K562 (cell line): Measurements from ENCODE around the gene ADPRHL1. TPM values are rescaled to one million over a fixed set of nuclear protein-coding genes. Genes with fewer than 3 reads are reported as not detected.

ENCODE experiments used
- ATAC-seq: fragments of 200-7000 bp; cut with Tn5 transposase; 3 replicates; pipeline ENCODE4 v1.9.1; 2020; ENCODE audit warnings: moderate library complexity
- BruUV-seq: library from RNA; stranded (reverse); fragments of 400-500 nt; replicated peaks from 2 replicates; lab custom pipeline; 2021; lab: Mats Ljungman, UMichigan
- CTCF ChIA-PET: fragments of 300-600 bp; formaldehyde crosslinking; extraction: SDS; loops from one replicate; lab custom pipeline; 2021; ENCODE audit warnings: low intra/inter-chr PET ratio; lab: Yijun Ruan, JAX
- POLR2A ChIA-PET: fragments of 300-600, 350-650 bp; sonication (Branson Sonifier 250); formaldehyde crosslinking; extraction: SDS; loops from one replicate; lab custom pipeline; 2021; ENCODE audit warnings: antibody characterized with exemption, inconsistent platforms; lab: Yijun Ruan, JAX
- DNase-seq, 4 experiments: peaks; one replicate each; pipeline versions ENCODE4 v3.0.0 to v3.0.0-alpha.2; 2011 to 2018; ENCODE audit warnings: low spot score in 3 of 4, mixed read lengths in 3 of 4; ENCODE audit errors: extremely low read depth in 1 of 4
- FAIRE-seq: peaks from 2 replicates; lab custom pipeline; 2011; peaks lifted over from hg19 to GRCh38; lab: Jason Lieb, UNC
- H2AFZ ChIP-seq: 2 replicates; pipeline ENCODE4 v1.6.0; 2011; ENCODE audit warnings: low read depth, low read length, control low read depth, inconsistent platforms
- H3K27ac ChIP-seq: fragments of 200-600 bp; 3 replicates; pipeline ENCODE4 v1.8.0; 2011; ENCODE audit warnings: low read depth, mild to moderate bottlenecking, control low read depth, inconsistent platforms, low read length, moderate library complexity, mixed read lengths; ENCODE audit errors: extremely low read depth
- H3K27me3 ChIP-seq, 2 experiments: fragments of 300-600 bp in 1 of 2; 2 replicates in 1 of 2; 3 replicates in 1 of 2; pipeline versions ENCODE4 v1.6.0 to v1.8.0; 2011; ENCODE audit warnings: inconsistent platforms in 2 of 2, low read length in 2 of 2, mild to moderate bottlenecking in 1 of 2, mixed read lengths in 1 of 2, moderate library complexity in 1 of 2; ENCODE audit not compliant: control insufficient read depth in 2 of 2, insufficient read depth in 2 of 2
- H3K36me3 ChIP-seq: fragments of 300-600 bp; 3 replicates; pipeline ENCODE4 v1.8.0; 2011; ENCODE audit warnings: mild to moderate bottlenecking, low read length, inconsistent platforms; ENCODE audit not compliant: control insufficient read depth, insufficient read depth
- H3K4me1 ChIP-seq, 2 experiments: fragments of 200-600 bp in 1 of 2; replicated peaks in 1 of 2; 2 replicates in 1 of 2; 3 replicates in 1 of 2; pipeline versions ENCODE4 v1.5.1 to v1.8.0; 2011; ENCODE audit warnings: inconsistent platforms in 2 of 2, low read length in 2 of 2, mild to moderate bottlenecking in 1 of 2, mixed read lengths in 1 of 2, moderate library complexity in 1 of 2; ENCODE audit not compliant: control insufficient read depth in 2 of 2, insufficient read depth in 2 of 2
- H3K4me2 ChIP-seq: 2 replicates; pipeline ENCODE4 v1.6.1; 2011; ENCODE audit warnings: low read length, control low read depth, inconsistent platforms, mixed read lengths; ENCODE audit not compliant: insufficient read depth
- H3K4me3 ChIP-seq: fragments of 200-600 bp; sonication (generic), shearing (Covaris generic); 2 replicates; pipeline ENCODE4 v1.5.1; 2016; ENCODE audit warnings: control low read depth, inconsistent platforms
- H3K79me2 ChIP-seq: fragments of 200-600 bp; 3 replicates; pipeline ENCODE4 v1.8.0; 2011; ENCODE audit warnings: low read length, inconsistent platforms; ENCODE audit not compliant: control insufficient read depth, insufficient read depth
- H3K9ac ChIP-seq, 2 experiments: 2 replicates each; pipeline versions ENCODE4 v1.6.0 to v1.6.1; 2011; ENCODE audit warnings: low read depth in 2 of 2, low read length in 2 of 2, control low read depth in 1 of 2, inconsistent platforms in 1 of 2, mild to moderate bottlenecking in 1 of 2, mixed read lengths in 1 of 2; ENCODE audit not compliant: insufficient read depth in 1 of 2
- H3K9me1 ChIP-seq: one replicate; pipeline ENCODE4 v1.6.0; 2011; ENCODE audit warnings: inconsistent platforms, mild to moderate bottlenecking, low read length, moderate library complexity; ENCODE audit not compliant: control insufficient read depth, insufficient read depth
- H3K9me3 ChIP-seq: replicated peaks from 2 replicates; pipeline ENCODE4 v1.5.1; 2011; ENCODE audit warnings: low read depth, low read length, inconsistent platforms; ENCODE audit not compliant: control insufficient read depth, insufficient read depth
- H4K20me1 ChIP-seq: replicated peaks from 2 replicates; pipeline ENCODE4 v1.6.1; 2011; ENCODE audit warnings: low read length, inconsistent platforms, mixed read lengths; ENCODE audit not compliant: control insufficient read depth, insufficient read depth
- C11orf30 ChIP-seq: fragments of 450-650 bp; IDR thresholded peaks from 2 replicates; pipeline ENCODE4 v1.6.1; 2016; ENCODE audit warnings: low read depth, mild to moderate bottlenecking
- FOXJ2 ChIP-seq: fragments of 200-800 bp; sonication (Bioruptor generic); IDR thresholded peaks from 2 replicates; pipeline ENCODE4 v1.6.1; 2016; ENCODE audit warnings: missing genetic modification characterization, missing compliant biosample characterization
- GTF2A2 ChIP-seq: IDR thresholded peaks from 2 replicates; pipeline ENCODE4 v1.6.1; 2016; ENCODE audit warnings: mild to moderate bottlenecking, missing genetic modification characterization, missing compliant biosample characterization
- PURB ChIP-seq: sonication (generic); formaldehyde crosslinking; IDR thresholded peaks from 2 replicates; pipeline ENCODE4 v1.9.0; 2021; ENCODE audit warnings: low read depth, mild to moderate bottlenecking, missing genetic modification reagents
- SMARCB1 ChIP-seq: IDR thresholded peaks from 2 replicates; pipeline ENCODE4 v1.6.1; 2011; ENCODE audit warnings: improper control_type of control experiment, low read depth; ENCODE audit not compliant: insufficient read length
- SRSF1 ChIP-seq: fragments of 200-400 bp; formaldehyde crosslinking; IDR thresholded peaks from 2 replicates; pipeline ENCODE4 v1.6.1; 2017; ENCODE audit warnings: mild to moderate bottlenecking, low read depth, low read length, moderate library complexity
- TAF9B ChIP-seq: fragments of 450-650 bp; IDR thresholded peaks from 2 replicates; pipeline ENCODE4 v1.6.1; 2018; ENCODE audit warnings: mild to moderate bottlenecking; ENCODE audit not compliant: partially characterized antibody
- ZNF165 ChIP-seq: fragments of 250-450 bp; sonication (Bioruptor Pico); IDR thresholded peaks from 2 replicates; pipeline ENCODE4 v1.4.0; 2020; ENCODE audit warnings: borderline replicate concordance
- WGBS: fragments of 100-300 bp; shearing (Covaris generic); methylation state at CpG from one replicate; pipeline ENCODE4 v1.1.6; 2016; ENCODE audit warnings: low coverage, mixed read lengths; ENCODE audit not compliant: insufficient coverage; ENCODE audit errors: missing lambda C conversion rate; 5-methylcytosine and 5-hydroxymethylcytosine counted together
- in situ Hi-C: fragments of 300-500 bp; cut with MboI; formaldehyde crosslinking; loops from 4 replicates; pipeline ENCODE4 v1.15.0; 2018; ENCODE audit warnings: inconsistent platforms, mixed read lengths
- intact Hi-C: fragments of 100-400 bp; cut with micrococcal nuclease; formaldehyde crosslinking; loops from 2 replicates; pipeline ENCODE4 v1.14.2; 2022
- polyA plus RNA-seq, 8 experiments: library from polyadenylated mRNA; depleted of rRNA in 4 of 8; stranded (reverse) in 5 of 8; unstranded in 3 of 8; fragments of >200 nt; fragmentation: Nextera tagmentation in 2 of 8; fragmentation: Illumina TruSeq in 1 of 8; extraction: Ambion mirVana in 2 of 8; extraction: Trizol in 1 of 8; gene quantifications; 2 replicates each; pipeline versions ENCODE4 v1.2.1 to v1.2.3, GENCODE V29; 2011 to 2014; ENCODE audit warnings: inconsistent platforms in 1 of 8, missing spikeins in 1 of 8
- total RNA-seq, 7 experiments: library from RNA; depleted of rRNA in 6 of 7; stranded (reverse); fragments of >200 nt in 6 of 7; fragmentation: Illumina TruSeq in 2 of 7; extraction: Trizol in 2 of 7; gene quantifications; 2 replicates each; pipeline versions ENCODE4 v1.2.1 to v1.2.3, GENCODE V29; 2011 to 2021; ENCODE audit warnings: low replicate concordance in 1 of 7

The ADPRHL1 gene
- total and polyA plus RNA-seq, 9 of the 15 experiments (the other 6 are each of a cell fraction or from before 2014, with no cell fraction given), result 0.06 to 0.76 (median 0.37) TPM; not detected in 1

- TF ChIP-seq PURB (CRISPR knock-in tag) (no peak), TAF9B (no peak), ZNF165 (CRISPR knock-in tag) (no peak), GTF2A2 (tag) (no peak), SRSF1 (no peak)
Observed at GRCh38 chr13:113422807-113423519, 30.3 kb downstream of the ADPRHL1 start (continued).

GRCh38 chr13:113421673-113422270 lies 31.5 kb downstream of the ADPRHL1 start:
- H3K4me1 ChIP-seq, result peaks cover 7 to 32% of the 10 kb centered on the region in 2 experiments; a peak in 3 of 5 replicates
- H3K36me3 ChIP-seq, result no peaks in the 10 kb centered on the region
- no peaks in the 10 kb centered on the region for H4K20me1 ChIP-seq
- BruUV-seq, result no TSS peak
- H2AFZ ChIP-seq, result no peak overlapping the region
- FAIRE-seq (no peak), ATAC-seq (no peak), DNase-seq (no peak)
- no peak overlapping the region for H3K4me3 ChIP-seq
- in situ Hi-C loops, result no loop called here
- ChIA-PET POLR2A (no interaction called here), CTCF (no interaction called here)
- 36% methylated on average over 13 of the region's 15 CpGs for WGBS
- no peak overlapping the region for H3K4me2 ChIP-seq
- intact Hi-C loops, result no loop called here
- H3K9ac ChIP-seq, result no peak overlapping the region
- H3K9me1 ChIP-seq, result no peaks in the 10 kb centered on the region
- H3K27ac ChIP-seq, result no peak overlapping the region
- TF ChIP-seq C11orf30 (no peak), FOXJ2 (tag) (no peak), SMARCB1 (no peak)
- no peaks in the 10 kb centered on the region for H3K9me3 ChIP-seq
- H3K27me3 ChIP-seq, result peaks cover 6 to 47% of the 10 kb centered on the region in 2 experiments; a peak in 4 of 5 replicates
- no peaks in the 10 kb centered on the region for H3K79me2 ChIP-seq
